ENCODE results near the gene HMGCLL1.

The HMGCLL1 gene

GRCh38 chr6:55438203-55438602 lies 140.8 kb downstream of the HMGCLL1 start:
- H3K27me3 Mint-ChIP-seq: no peaks in the 10 kb centered on the region
- H3K36me3 Mint-ChIP-seq (ENCODE audit: low read depth): no peaks in the 10 kb centered on the region
- H3K9me3 Mint-ChIP-seq: peaks cover 4% of the 10 kb centered on the region
- no peaks in the 10 kb centered on the region for H3K4me1 Mint-ChIP-seq (ENCODE audit: low read depth)
- no peak overlapping the region for H3K4me3 Mint-ChIP-seq
- H3K27ac Mint-ChIP-seq: no peak overlapping the region

- no peaks in the 10 kb centered on the region for H3K4me1 Mint-ChIP-seq (ENCODE audit: low read depth)
- no peaks in the 10 kb centered on the region for H3K27me3 Mint-ChIP-seq
- no peaks in the 10 kb centered on the region for H3K36me3 Mint-ChIP-seq (ENCODE audit: low read depth)
- peaks cover 4% of the 10 kb centered on the region for H3K9me3 Mint-ChIP-seq
- H3K27ac Mint-ChIP-seq: no peak overlapping the region
- no peak overlapping the region for H3K4me3 Mint-ChIP-seq
Observed at GRCh38 chr6:55437141-55437540, 141.9 kb downstream of the HMGCLL1 start.

- Mint-ChIP-seq H3K27ac (no peak overlapping the region), H3K9me3 (peaks cover 6% of the 10 kb centered on the region), H3K36me3 (ENCODE audit: low read depth) (no peaks in the 10 kb centered on the region), H3K4me3 (no peak overlapping the region), H3K4me1 (ENCODE audit: low read depth) (no peaks in the 10 kb centered on the region), H3K27me3 (no peaks in the 10 kb centered on the region)
Observed at GRCh38 chr6:55433446-55434130, 145.4 kb downstream of the HMGCLL1 start.

GRCh38 chr6:55423933-55424332 lies 155.1 kb downstream of the HMGCLL1 start:
- Mint-ChIP-seq H3K4me3 (no peak overlapping the region), H3K27ac (no peak overlapping the region), H3K4me1 (ENCODE audit: low read depth) (no peaks in the 10 kb centered on the region), H3K9me3 (peaks cover 8% of the 10 kb centered on the region), H3K36me3 (ENCODE audit: low read depth) (no peaks in the 10 kb centered on the region), H3K27me3 (no peaks in the 10 kb centered on the region)

- H3K4me1 Mint-ChIP-seq (ENCODE audit: low read depth): no peaks in the 10 kb centered on the region
- H3K27ac Mint-ChIP-seq: no peak overlapping the region
- no peak overlapping the region for H3K4me3 Mint-ChIP-seq
- H3K27me3 Mint-ChIP-seq: no peaks in the 10 kb centered on the region
- peaks cover 22% of the 10 kb centered on the region for H3K9me3 Mint-ChIP-seq
- no peaks in the 10 kb centered on the region for H3K36me3 Mint-ChIP-seq (ENCODE audit: low read depth)
Observed at GRCh38 chr6:55410674-55411073, 168.3 kb downstream of the HMGCLL1 start.

- no peaks in the 10 kb centered on the region for H3K4me1 Mint-ChIP-seq (ENCODE audit: low read depth)
- H3K27me3 Mint-ChIP-seq: no peaks in the 10 kb centered on the region
- H3K9me3 Mint-ChIP-seq: peaks cover 6% of the 10 kb centered on the region
- H3K27ac Mint-ChIP-seq: no peak overlapping the region
- H3K36me3 Mint-ChIP-seq (ENCODE audit: low read depth): no peaks in the 10 kb centered on the region
- H3K4me3 Mint-ChIP-seq: no peak overlapping the region
Observed at GRCh38 chr6:55405474-55406235, 173.3 kb downstream of the HMGCLL1 start.

- Mint-ChIP-seq H3K36me3 (ENCODE audit: low read depth) (no peaks in the 10 kb centered on the region), H3K4me3 (no peak overlapping the region)
Observed at GRCh38 chr6:55399351-55399750, 179.6 kb downstream of the HMGCLL1 start.

GRCh38 chr6:55397986-55398385 lies 181.0 kb downstream of the HMGCLL1 start:
- Mint-ChIP-seq H3K9me3 (peaks cover 5% of the 10 kb centered on the region), H3K36me3 (ENCODE audit: low read depth) (no peaks in the 10 kb centered on the region), H3K27ac (no peak overlapping the region), H3K4me1 (ENCODE audit: low read depth) (no peaks in the 10 kb centered on the region), H3K27me3 (no peaks in the 10 kb centered on the region), H3K4me3 (no peak overlapping the region)

More at GRCh38 chr6:55399351-55399750, 179.6 kb downstream of the HMGCLL1 start:
- no peak overlapping the region for H3K27ac Mint-ChIP-seq
- no peaks in the 10 kb centered on the region for H3K4me1 Mint-ChIP-seq (ENCODE audit: low read depth)
- peaks cover 3% of the 10 kb centered on the region for H3K9me3 Mint-ChIP-seq
- no peaks in the 10 kb centered on the region for H3K27me3 Mint-ChIP-seq

GRCh38 chr6:55395871-55396270 lies 183.1 kb downstream of the HMGCLL1 start:
- Mint-ChIP-seq H3K27me3 (no peaks in the 10 kb centered on the region), H3K36me3 (ENCODE audit: low read depth) (no peaks in the 10 kb centered on the region), H3K4me1 (ENCODE audit: low read depth) (no peaks in the 10 kb centered on the region), H3K9me3 (peaks cover 13% of the 10 kb centered on the region), H3K27ac (no peak overlapping the region), H3K4me3 (no peak overlapping the region)

- Mint-ChIP-seq H3K4me3 (no peak overlapping the region), H3K4me1 (ENCODE audit: low read depth) (no peaks in the 10 kb centered on the region), H3K27ac (no peak overlapping the region), H3K9me3 (peaks cover 14% of the 10 kb centered on the region), H3K36me3 (ENCODE audit: low read depth) (no peaks in the 10 kb centered on the region), H3K27me3 (no peaks in the 10 kb centered on the region)
Observed at GRCh38 chr6:55388211-55388610, 190.8 kb downstream of the HMGCLL1 start.
